22Rv1 (cell line): ENCODE data around the gene PIGR.

Source experiments
- ZFX ChIP-seq: fragments of 450-650 bp; IDR thresholded peaks from 2 replicates; pipeline ENCODE4 v1.6.1; 2017; ENCODE audit warnings: antibody characterized with exemption, borderline replicate concordance
- TF ChIP-seq, protein P1 (sequence below): fragments of 450-650 bp; IDR thresholded peaks from 2 replicates; pipeline ENCODE4 v1.5.1; 2017; ENCODE audit warnings: mild to moderate bottlenecking

DNA sequence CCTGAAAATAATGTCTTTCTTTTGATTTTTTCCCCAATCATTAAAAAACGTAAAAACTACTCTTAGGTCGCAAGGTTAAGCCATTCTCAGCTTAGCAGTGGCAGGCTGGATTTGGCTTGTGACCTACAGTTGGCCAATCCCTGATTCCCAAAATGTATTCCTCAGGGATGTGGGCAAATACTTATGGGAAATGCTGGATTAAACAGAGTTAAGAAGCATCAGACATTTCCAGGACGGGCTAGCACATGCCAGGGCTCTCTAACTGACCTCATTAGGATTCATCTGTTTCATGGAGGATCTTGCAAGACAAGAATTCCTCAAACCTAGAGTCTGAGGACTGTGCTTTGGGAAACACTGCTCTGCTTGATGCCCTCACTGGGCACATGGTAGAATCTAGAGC is 50.0 kb downstream of the PIGR start:
- TF ChIP-seq, protein P1, sequence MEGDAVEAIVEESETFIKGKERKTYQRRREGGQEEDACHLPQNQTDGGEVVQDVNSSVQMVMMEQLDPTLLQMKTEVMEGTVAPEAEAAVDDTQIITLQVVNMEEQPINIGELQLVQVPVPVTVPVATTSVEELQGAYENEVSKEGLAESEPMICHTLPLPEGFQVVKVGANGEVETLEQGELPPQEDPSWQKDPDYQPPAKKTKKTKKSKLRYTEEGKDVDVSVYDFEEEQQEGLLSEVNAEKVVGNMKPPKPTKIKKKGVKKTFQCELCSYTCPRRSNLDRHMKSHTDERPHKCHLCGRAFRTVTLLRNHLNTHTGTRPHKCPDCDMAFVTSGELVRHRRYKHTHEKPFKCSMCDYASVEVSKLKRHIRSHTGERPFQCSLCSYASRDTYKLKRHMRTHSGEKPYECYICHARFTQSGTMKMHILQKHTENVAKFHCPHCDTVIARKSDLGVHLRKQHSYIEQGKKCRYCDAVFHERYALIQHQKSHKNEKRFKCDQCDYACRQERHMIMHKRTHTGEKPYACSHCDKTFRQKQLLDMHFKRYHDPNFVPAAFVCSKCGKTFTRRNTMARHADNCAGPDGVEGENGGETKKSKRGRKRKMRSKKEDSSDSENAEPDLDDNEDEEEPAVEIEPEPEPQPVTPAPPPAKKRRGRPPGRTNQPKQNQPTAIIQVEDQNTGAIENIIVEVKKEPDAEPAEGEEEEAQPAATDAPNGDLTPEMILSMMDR: no peak
- no peak for TF ChIP-seq ZFX
